K562 (cell line): Measurements from ENCODE around the gene IQUB. TPM values are rescaled to one million over a fixed set of nuclear protein-coding genes. Genes with fewer than 3 reads are reported as not detected.
"Not testable (repeated sequence)": the region's sequence is repeated elsewhere in the genome, so short reads cannot be mapped to it uniquely, and the experiment has no call there.

Experiments used
- CBFA2T2 ChIP-seq: fragments of 450-650 bp; conservative IDR thresholded peaks from 2 replicates; pipeline ENCODE4 v1.6.1; 2017; ENCODE audit warnings: mild to moderate bottlenecking
- CBFA2T3 ChIP-seq: fragments of 450-650 bp; IDR thresholded peaks from 2 replicates; pipeline ENCODE4 v1.6.1; 2017
- HDAC3 ChIP-seq: fragments of 450-650 bp; IDR thresholded peaks from 2 replicates; pipeline ENCODE4 v1.6.1; 2018; ENCODE audit warnings: borderline replicate concordance, mild to moderate bottlenecking, moderate library complexity; ENCODE audit not compliant: partially characterized antibody
- HNRNPLL ChIP-seq: fragments of 200-400 bp; formaldehyde crosslinking; IDR thresholded peaks from 2 replicates; pipeline ENCODE4 v1.6.1; 2017; ENCODE audit warnings: low read length, low read depth, mild to moderate bottlenecking; ENCODE audit not compliant: poor library complexity, severe bottlenecking
- JUND ChIP-seq, 2 experiments: IDR thresholded peaks; 2 replicates in 1 of 2; 3 replicates in 1 of 2; pipeline ENCODE4 v1.6.1; 2011; ENCODE audit warnings: borderline replicate concordance in 2 of 2, low read depth in 2 of 2, low read length in 2 of 2, improper control_type of control experiment in 1 of 2, missing biosample characterization in 1 of 2, missing genetic modification characterization in 1 of 2, missing genetic modification reagents in 1 of 2
- MGA ChIP-seq: fragments of 450-650 bp; IDR thresholded peaks from 2 replicates; pipeline ENCODE4 v1.6.1; 2016; ENCODE audit warnings: mild to moderate bottlenecking, moderate library complexity
- NRF1 ChIP-seq, 2 experiments: fragments of 450-650 bp; IDR thresholded peaks in 1 of 2; conservative IDR thresholded peaks in 1 of 2; 2 replicates each; pipeline ENCODE4 v1.6.1; 2014; ENCODE audit warnings: mild to moderate bottlenecking in 2 of 2
- SMARCE1 ChIP-seq: fragments of 450-650 bp; IDR thresholded peaks from 2 replicates; pipeline ENCODE4 v1.7.1; 2016; ENCODE audit warnings: mild to moderate bottlenecking
- THRAP3 ChIP-seq: fragments of 450-650 bp; IDR thresholded peaks from 2 replicates; pipeline ENCODE4 v1.6.1; 2016; ENCODE audit warnings: mild to moderate bottlenecking, inconsistent platforms, borderline replicate concordance
- TRIM28 ChIP-seq: fragments of 450-650 bp; IDR thresholded peaks from 2 replicates; pipeline ENCODE4 v1.6.1; 2017
- polyA plus RNA-seq, 8 experiments: library from polyadenylated mRNA; depleted of rRNA in 4 of 8; stranded (reverse) in 5 of 8; unstranded in 3 of 8; fragments of >200 nt; fragmentation: Nextera tagmentation in 2 of 8; fragmentation: Illumina TruSeq in 1 of 8; extraction: Ambion mirVana in 2 of 8; extraction: Trizol in 1 of 8; gene quantifications; 2 replicates each; pipeline versions ENCODE4 v1.2.1 to v1.2.3, GENCODE V29; 2011 to 2014; ENCODE audit warnings: inconsistent platforms in 1 of 8, missing spikeins in 1 of 8
- total RNA-seq, 7 experiments: library from RNA; depleted of rRNA in 6 of 7; stranded (reverse); fragments of >200 nt in 6 of 7; fragmentation: Illumina TruSeq in 2 of 7; extraction: Trizol in 2 of 7; gene quantifications; 2 replicates each; pipeline versions ENCODE4 v1.2.1 to v1.2.3, GENCODE V29; 2011 to 2021; ENCODE audit warnings: low replicate concordance in 1 of 7
- TF ChIP-seq, protein P1 (sequence below): fragments of 450-650 bp; IDR thresholded peaks from 2 replicates; pipeline ENCODE4 v1.6.1; 2018; ENCODE audit not compliant: partially characterized antibody

Gene IQUB
- total and polyA plus RNA-seq, 9 of the 15 experiments (the other 6 are each of a cell fraction or from before 2014, with no cell fraction given): 0.62 to 2.6 (median 1.4) TPM

GRCh38 chr7:123532788-123533552, 1.4 kb downstream of the IQUB start (continued):
- TF ChIP-seq CBFA2T3 (peak; percentile 71), TRIM28 (0 out of 2 replicates have a peak, but pooled peaks have one; percentile 20), SMARCE1 (peak; percentile 64; the same call in 1 of the 2 replicates), HNRNPLL (peak; percentile 96), JUND (IDR thresholded peaks at IDR 0.05; ENCODE audit: borderline replicate concordance, low read depth, low read length) (0 out of 2 replicates have a peak, but pooled peaks have one; percentile 1), MGA (peak; percentile 20; the same call in 1 of the 2 replicates), NRF1 (conservative IDR thresholded peaks at IDR 0.05 in 1 of 2, IDR thresholded peaks at IDR 0.05 in 1 of 2) (peak; percentile 78 to 80), HDAC3 (peak; percentile 77), THRAP3 (0 out of 2 replicates have a peak, but pooled peaks have one; percentile 36), CBFA2T2 (peak; percentile 52)
- not testable (repeated sequence) for TF ChIP-seq JUND (tag; IDR thresholded peaks at IDR 0.05; ENCODE audit: borderline replicate concordance, low read depth, low read length)
- TF ChIP-seq, protein P1, sequence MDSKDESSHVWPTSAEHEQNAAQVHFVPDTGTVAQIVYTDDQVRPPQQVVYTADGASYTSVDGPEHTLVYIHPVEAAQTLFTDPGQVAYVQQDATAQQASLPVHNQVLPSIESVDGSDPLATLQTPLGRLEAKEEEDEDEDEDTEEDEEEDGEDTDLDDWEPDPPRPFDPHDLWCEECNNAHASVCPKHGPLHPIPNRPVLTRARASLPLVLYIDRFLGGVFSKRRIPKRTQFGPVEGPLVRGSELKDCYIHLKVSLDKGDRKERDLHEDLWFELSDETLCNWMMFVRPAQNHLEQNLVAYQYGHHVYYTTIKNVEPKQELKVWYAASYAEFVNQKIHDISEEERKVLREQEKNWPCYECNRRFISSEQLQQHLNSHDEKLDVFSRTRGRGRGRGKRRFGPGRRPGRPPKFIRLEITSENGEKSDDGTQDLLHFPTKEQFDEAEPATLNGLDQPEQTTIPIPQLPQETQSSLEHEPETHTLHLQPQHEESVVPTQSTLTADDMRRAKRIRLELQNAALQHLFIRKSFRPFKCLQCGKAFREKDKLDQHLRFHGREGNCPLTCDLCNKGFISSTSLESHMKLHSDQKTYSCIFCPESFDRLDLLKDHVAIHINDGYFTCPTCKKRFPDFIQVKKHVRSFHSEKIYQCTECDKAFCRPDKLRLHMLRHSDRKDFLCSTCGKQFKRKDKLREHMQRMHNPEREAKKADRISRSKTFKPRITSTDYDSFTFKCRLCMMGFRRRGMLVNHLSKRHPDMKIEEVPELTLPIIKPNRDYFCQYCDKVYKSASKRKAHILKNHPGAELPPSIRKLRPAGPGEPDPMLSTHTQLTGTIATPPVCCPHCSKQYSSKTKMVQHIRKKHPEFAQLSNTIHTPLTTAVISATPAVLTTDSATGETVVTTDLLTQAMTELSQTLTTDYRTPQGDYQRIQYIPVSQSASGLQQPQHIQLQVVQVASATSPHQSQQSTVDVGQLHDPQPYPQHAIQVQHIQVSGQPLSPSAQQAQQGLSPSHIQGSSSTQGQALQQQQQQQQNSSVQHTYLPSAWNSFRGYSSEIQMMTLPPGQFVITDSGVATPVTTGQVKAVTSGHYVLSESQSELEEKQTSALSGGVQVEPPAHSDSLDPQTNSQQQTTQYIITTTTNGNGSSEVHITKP: peak; percentile 66
